HG03095 (cell line): Measurements from ENCODE around the gene CACNG8.

Source experiments
- ATAC-seq: cut with Tn5 transposase; IDR thresholded peaks from one replicate; pipeline ENCODE4 v1.9.1; 2021; ENCODE audit warnings: moderate library complexity; ENCODE audit not compliant: unreplicated experiment

Gene CACNG8

GRCh38 chr19:53992211-53992610 lies 29.5 kb downstream of the CACNG8 start:
- no peak for ATAC-seq

GRCh38 chr19:53992815-53993214 lies 30.1 kb downstream of the CACNG8 start:
- no peak for ATAC-seq

- no peak for ATAC-seq
These were observed 30.7 kb downstream of the CACNG8 start for GRCh38 chr19:53993448-53993847.

GRCh38 chr19:53994811-53995210 lies 32.1 kb downstream of the CACNG8 start:
- ATAC-seq, result no peak

- no peak for ATAC-seq
These were observed 35.5 kb downstream of the CACNG8 start for GRCh38 chr19:53998223-53998622.

- ATAC-seq, result no peak
These were observed 37.0 kb downstream of the CACNG8 start for GRCh38 chr19:53999694-54000093.

GRCh38 chr19:54001496-54001895 lies 38.8 kb downstream of the CACNG8 start:
- ATAC-seq, result no peak

GRCh38 chr19:54002495-54003315 lies 40.0 kb downstream of the CACNG8 start:
- no peak for ATAC-seq

GRCh38 chr19:54009440-54009839 lies 46.7 kb downstream of the CACNG8 start:
- no peak for ATAC-seq

- no peak for ATAC-seq
These were observed 47.7 kb downstream of the CACNG8 start for GRCh38 chr19:54010474-54010873.

- no peak for ATAC-seq
These were observed 48.9 kb downstream of the CACNG8 start for GRCh38 chr19:54011507-54012211.

GRCh38 chr19:54013866-54014265 lies 51.1 kb downstream of the CACNG8 start:
- no peak for ATAC-seq

- ATAC-seq, result no peak
These were observed 52.3 kb downstream of the CACNG8 start for GRCh38 chr19:54014920-54015560.

GRCh38 chr19:54017261-54017660 lies 54.5 kb downstream of the CACNG8 start:
- ATAC-seq, result no peak

GRCh38 chr19:54021363-54021762 lies 58.6 kb downstream of the CACNG8 start:
- no peak for ATAC-seq

- no peak for ATAC-seq
These were observed 59.2 kb downstream of the CACNG8 start for GRCh38 chr19:54021932-54022331.

- ATAC-seq, result no peak
These were observed 60.5 kb downstream of the CACNG8 start for GRCh38 chr19:54023191-54023590.

GRCh38 chr19:54024660-54025059 lies 61.9 kb downstream of the CACNG8 start:
- ATAC-seq, result no peak

GRCh38 chr19:54026656-54027055 lies 63.9 kb downstream of the CACNG8 start:
- no peak for ATAC-seq

GRCh38 chr19:54029301-54029700 lies 66.6 kb downstream of the CACNG8 start:
- ATAC-seq, result no peak

- no peak for ATAC-seq
These were observed 67.3 kb downstream of the CACNG8 start for GRCh38 chr19:54029930-54030490.
